Stimulated activated CD4-positive, alpha-beta T cell treated with anti-CD3 and anti-CD28 coated beads, TNF-alpha, amount 100 ng/mL, for 48 hours (primary cell): ENCODE measurements around the gene GRIK1.

ENCODE experiments used
- DNase-seq, 3 donors: peaks; one replicate each; pipeline ENCODE4 v3.0.0-alpha.2; 2020; ENCODE audit warnings: low read depth in 3 of 3

GRIK1 gene

DNA sequence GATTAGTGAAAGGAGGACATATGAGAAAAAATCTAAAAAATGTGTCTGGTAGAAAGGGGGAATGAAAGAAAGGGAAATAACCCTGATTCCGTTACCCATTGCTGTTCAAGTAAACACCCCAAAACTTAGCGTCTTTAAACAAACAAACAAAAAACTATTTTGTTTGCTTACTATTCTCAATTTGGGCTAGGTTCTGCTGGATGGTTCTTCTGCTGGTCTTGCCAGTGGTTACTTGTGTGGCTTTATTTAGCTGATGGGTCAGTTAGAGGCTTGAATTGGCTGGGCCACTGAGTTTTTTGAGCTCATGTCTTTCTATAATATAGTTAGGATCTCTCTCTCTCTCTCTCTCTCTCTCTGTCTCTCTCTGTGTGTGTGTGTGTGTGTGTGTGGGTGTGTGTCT lies 112.1 kb downstream of the GRIK1 start:
- DNase-seq, result no peak

DNA sequence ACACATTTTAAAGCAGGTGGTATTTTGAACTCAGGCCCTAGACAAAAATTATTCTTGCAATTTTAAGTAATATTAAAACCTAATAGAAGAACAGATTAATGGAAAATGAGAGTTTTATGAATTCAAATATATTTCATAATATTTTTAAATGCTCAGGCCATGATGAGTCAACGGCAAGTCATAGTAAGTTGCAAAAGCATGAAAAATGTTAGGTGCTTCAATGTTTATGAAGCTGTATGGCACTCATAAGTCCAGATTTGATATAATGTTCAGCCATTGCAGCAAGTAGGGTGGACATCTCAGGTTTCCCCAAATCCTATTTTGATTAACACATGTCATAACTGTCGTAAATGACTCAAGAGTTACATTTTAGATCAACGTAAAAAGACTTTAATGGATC lies 112.6 kb downstream of the GRIK1 start:
- no peak for DNase-seq

DNA sequence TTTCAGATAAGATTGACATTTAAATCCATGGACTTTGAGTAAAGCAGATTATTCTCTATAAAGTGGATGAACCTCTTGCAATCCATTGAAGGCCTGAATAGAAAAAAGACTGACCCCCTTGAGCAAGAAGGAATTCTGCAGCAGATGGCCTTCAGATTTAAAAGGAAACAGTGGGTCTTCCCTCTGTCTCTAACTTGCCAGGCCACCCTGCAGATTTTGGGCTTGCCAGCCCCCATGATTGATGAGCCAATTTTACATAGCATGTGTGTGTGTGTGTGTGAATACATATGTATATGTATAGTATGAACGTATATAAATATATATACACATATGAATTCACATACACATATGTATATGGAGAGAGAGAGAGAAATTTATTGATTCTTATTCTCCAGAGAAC lies 113.4 kb downstream of the GRIK1 start:
- DNase-seq, result no peak

DNA sequence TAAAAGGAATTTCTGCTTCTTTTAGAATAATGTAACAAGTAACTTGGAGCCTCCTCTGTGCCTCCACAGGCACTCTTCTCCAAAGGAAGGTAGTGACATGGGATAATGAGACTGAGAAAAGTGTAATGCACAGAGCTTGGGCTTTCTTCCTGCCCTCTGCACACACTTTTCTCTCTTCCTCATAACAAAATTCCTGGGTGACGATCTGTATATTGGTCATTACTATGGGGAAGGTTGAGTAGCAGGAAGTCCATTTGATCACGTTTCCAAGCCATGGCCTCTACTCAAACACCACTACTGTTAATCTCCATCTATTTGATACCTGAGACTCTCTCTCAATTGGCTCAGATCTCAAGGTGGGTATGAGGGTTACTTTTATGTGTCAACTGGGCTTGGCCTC lies 113.9 kb downstream of the GRIK1 start:
- no peak for DNase-seq

DNA sequence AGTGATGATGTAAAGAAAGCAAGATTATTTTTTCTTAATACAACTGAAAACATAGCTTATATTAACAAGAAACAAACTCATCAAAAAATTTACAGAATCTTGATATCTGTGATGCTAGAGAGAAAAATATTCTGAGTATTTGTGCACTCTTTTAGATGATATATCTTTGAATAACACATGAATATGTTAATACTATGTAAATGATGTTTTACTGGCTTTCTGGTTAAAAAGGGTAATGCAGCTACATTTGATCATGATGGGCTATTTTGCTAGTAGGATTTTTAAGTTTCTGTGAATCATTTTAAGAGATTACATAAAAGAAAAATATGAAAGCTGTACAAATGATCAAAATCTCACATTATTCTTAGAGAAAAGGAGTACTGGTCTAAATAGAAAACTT lies 114.5 kb downstream of the GRIK1 start:
- no peak for DNase-seq

DNA sequence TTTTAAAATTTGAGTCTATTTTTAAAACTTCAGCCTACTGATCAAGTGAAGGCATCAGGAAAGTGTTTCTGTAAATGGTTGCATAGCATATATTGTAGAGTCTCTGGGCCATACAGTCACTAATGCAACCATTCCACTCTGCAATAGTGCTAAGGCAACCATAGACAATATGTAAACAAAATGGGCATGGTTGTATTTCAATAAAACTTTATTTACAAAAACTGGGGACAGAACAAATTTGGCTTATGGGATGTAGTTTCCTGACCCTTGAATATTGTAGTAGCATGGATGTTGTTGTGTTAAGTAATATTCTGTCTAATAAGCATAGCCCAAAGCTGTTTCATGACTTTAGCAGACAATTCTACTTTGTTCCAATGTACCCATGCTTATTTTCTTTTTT lies 117.7 kb downstream of the GRIK1 start:
- DNase-seq, result no peak

DNA sequence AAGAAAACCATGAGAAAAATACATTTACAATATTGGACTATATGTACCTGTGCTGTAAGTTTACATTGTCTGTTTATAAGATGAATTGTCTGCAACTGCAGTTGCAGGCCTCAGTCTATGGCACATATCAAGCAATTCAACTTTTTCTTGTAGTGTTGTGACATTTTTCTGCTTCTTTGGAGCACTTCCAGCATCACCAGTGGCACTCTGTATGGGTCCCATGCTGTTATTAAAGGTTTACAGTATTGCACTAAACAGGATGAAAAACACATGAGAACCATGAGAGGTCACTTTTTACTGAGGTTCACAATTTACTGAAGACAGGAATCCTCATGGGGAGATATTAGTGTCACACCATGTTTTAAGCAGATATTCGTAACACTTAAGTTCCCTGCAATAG lies 118.6 kb downstream of the GRIK1 start:
- no peak for DNase-seq

DNA sequence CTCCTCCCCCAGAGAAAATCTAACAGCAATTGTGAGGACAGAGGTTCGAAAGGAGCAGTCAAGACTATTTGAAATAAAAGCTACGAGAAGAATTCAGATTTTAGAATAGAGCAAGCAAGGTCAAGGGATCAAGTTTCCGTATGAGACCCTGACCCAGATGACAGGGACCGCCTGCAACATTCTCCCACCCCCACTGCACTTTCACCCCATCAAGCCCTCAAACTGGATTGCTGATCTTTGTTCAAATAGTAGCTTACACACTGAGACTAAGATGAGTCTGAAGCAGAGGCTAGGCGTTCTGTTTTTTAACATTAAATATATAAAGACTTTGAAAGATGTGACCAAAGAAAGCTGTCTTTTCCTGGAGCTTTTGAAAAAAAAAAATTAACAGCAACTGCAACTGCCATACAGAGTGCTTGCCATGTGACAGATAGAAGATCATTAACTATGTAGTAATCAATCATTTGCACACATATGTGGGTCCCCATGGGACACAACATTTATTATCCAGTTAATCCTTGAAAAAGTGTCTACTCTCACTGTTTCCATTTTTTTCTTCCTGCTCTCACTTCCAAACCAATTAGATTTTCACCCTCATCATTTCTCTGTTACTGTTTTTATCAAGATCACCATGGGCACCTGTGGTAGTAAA lies 120.0 kb downstream of the GRIK1 start:
- DNase-seq, result no peak

DNA sequence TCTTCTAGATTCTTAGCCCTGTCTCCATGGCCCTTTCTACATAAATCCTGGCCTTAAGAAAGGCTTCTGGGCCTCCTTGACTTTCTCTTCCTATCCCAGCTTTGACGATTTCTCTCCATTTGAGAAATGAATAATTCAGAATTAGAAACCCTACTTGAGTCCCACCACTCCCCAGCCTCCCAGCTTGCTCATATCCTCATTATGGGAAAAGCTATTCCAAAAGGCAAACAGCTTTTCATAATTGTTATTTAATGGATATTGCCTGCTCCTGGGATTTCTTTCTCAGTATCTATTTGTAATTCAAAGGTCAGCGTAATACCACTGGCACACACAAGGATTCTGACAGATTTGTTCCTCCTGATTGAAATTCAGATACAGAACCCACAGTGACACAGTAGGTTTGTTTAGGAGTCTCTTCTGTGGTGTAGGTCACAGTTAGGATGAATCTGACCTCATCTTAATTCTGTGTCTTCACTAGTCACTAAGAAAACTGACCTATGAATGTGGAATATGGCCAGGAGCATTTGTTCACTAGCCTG lies 121.3 kb downstream of the GRIK1 start:
- no peak for DNase-seq

DNA sequence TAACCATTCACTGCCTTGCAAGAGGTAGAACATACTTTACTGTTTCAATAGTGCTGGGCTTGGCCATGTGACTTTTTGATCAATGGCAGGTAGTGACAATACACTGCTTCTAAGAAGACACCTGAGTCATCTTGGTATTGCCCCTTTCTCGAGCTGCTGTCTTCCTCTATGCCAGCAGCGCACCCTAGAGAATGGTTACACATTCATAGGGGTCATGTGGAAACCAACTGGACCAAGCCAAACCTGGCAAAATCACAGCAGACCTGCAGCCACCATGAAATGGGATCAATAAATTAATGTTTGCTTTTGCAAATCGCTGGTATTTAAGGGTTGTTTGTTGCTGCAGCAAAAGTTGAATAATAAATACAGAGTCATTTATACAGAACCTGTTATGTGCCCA lies 122.3 kb downstream of the GRIK1 start:
- no peak for DNase-seq

DNA sequence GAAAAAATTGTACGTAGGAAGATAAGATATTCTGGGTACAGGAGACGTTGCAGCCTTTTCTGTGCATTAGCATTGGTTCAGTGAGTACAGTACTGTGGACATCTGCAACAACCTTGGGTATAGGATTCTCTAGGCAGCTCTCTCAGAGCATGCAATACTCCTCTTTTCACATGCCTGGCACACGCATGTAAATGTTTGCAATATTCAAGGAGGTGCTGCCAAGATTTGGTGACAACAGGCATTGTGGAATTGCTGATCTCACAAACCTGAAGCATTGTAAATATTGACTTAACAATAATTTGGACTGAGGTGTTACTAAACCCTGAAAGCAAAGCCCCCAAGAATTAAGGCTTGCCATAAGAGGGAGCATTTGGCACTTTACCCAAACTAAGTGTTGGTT lies 126.8 kb downstream of the GRIK1 start:
- DNase-seq, result no peak

DNA sequence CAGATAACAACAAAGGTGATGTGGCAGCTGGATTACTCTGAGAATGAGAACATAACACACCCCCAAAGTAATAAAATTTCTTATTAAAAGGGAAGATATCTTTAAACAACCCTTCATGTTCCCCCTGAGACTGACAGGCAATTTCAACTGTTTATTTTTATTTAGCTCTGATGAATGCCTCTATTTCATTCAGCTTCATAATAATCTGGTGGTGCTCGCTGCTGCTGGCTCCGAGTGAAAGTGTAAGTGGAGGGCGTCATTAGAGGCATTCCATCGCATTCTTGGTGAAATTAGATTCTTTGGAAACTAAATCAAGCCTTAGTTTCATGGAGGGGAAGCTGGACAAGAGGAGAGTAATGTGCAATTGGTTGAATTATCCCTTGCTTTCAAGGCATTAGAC lies 128.9 kb downstream of the GRIK1 start:
- no peak for DNase-seq

DNA sequence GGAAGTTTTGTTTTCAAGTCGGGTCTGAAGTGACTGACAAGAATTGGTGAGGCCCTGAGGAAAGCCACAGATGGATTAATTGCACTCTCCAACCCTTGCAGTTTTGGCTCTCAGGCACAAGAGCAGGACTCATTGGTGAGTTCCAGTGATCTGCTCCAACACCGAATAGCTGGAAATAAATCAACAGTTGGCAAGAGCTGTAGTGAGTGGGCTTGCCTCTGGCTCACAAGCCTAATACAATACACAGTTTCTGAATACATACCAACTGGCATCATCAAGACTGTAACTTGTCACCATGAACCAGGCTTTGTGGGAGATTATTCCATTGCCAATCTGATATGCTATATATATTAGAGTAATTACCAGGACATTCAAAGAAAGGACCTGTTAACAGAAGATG lies 131.6 kb downstream of the GRIK1 start:
- DNase-seq, result no peak

DNA sequence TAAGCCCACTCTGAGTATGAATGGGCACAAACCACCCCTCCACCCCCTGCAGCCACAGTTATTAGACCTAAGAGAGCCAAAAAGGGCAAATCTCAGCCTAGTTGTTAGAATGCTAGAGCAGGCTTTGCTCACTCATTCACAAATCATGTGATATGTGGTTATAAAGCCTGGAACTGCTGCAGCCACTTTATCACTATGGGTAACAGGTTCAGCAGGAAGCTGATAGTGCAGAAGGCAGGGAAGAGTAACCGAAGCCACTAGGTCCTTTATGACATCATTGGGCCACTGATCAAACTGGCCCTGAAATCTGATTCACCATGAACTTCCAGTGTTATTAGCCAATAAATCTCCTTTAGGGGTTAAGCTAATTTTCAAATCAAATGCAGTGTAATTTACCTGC lies 134.7 kb downstream of the GRIK1 start:
- DNase-seq, result no peak

DNA sequence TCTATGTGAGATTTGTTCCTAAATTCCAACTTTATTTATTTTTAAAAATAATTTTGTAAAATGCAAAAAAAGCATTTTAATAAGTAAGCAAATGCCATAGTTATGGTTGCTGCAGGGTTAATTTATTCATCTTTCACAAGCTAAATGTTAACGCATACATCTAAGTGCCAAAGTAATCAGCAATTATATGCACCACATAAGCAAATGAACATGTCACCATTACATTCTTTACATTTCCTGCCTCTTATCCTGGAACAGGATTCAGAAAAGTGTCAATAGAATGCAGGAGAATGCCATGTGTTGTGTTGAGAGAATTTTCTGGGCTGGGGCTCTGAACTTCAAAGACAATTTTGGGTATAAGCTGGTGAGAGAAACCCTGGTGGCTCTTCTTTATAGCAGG lies 136.6 kb downstream of the GRIK1 start:
- no peak for DNase-seq

DNA sequence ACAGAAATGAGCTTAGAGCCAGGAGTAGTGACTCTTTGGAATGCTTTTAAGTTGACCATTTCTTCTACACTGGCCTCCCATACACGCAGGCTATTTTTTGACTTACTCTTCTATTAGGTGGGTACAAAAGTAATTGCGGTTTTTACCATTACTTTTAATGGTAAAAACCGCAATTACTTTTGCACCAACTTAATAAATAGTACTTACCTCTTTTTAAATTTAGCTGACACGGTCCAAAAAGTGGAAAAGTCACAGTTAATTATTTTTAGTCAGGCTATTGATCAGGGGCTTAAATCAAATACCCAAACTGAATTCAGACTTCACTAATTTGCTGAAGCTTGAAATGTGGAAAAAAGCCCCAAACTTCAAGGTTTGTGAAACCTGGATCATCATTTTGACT lies 138.7 kb downstream of the GRIK1 start:
- no peak for DNase-seq

DNA sequence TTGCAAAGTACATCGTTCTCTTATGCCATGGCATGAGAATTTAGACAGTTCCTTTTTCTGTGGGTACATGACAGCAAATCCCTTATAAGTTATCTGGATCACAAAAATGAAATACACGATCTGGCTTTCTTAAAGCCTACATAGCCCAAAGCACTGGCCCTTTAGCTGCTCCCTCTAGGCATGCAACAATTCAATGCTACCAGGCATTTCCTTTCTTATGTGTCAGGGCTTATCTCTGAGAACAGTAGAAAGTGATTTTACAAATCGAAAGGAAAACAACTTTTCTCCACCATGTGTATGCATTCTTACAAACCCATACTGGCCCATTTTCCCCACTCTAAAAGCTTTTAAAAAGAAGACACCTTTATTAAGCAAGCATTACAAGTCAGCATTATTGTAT lies 139.7 kb downstream of the GRIK1 start:
- DNase-seq, result no peak

DNA sequence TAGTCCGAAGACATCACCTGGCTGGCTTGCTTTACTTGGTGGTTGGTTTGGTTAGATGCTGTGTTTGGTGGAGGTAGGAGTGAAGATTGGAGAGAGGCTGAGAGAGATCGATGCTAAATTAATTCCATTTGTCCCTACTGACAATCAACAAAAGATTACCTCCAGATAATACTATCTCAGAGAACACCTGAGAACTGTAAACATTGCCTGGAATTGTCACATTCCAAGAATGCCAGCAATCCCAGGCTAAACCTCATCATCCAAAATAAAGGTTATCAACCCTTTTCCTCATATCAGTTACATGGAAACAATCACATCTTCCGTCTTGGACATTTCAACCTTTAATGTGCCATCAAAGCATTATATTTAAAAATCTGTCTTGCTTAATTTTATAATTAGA lies 141.0 kb downstream of the GRIK1 start:
- no peak for DNase-seq

DNA sequence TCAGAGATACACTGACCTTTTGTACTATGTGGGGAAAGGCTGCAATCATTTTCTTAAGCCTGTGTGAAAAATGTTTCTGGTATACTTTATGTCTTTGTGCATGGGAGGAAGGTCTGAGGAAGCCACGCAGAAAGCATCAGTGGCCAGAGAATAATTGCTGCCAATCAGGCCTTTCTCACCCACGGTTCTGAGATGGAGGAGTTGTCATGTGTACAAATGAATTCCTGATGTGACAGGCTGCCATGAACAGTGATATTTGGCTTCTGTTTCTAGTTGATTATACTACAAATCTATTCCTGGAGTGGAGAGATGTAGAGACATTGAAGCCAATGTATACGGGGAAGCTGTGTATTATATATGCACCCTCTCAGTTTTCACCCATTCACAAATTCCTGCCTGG lies 142.6 kb downstream of the GRIK1 start:
- DNase-seq, result no peak

DNA sequence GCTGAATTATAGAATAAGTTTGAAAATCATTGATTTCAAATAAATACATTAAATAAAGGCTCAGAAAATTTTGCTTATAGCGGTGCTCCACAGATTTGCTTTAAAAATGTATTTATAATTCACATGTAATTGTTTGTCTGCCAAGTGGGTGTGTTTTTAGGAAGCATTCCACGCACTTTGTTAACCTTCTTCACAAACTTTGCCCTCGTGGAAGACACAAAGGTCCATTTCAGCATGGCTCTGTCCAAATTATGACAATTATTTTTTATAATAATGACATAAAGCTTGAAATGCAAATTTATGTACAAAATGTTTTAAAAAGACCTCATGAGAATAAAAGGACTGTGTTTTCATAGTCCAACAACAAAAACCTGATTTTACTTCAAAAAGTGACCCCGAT lies 146.1 kb downstream of the GRIK1 start:
- no peak for DNase-seq

DNA sequence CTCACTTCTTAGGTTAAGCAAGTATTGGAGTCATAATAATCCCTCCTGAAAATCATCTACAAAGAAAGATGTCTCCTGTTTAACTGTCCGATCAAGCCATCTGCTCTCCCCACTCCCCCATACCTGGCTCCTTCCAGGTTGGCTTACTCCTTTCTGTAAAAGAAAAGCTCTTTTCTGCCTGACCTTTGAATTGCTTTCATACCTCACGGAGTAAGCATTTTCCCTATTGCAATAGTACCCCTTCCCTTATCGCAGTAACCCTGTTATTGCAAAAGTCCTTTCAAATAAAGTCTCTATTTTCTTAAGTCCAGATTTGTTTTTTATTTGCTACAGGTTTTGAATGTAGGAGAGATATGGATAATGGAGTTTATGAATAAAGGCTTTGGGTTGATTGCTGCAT lies 150.4 kb downstream of the GRIK1 start:
- no peak for DNase-seq

DNA sequence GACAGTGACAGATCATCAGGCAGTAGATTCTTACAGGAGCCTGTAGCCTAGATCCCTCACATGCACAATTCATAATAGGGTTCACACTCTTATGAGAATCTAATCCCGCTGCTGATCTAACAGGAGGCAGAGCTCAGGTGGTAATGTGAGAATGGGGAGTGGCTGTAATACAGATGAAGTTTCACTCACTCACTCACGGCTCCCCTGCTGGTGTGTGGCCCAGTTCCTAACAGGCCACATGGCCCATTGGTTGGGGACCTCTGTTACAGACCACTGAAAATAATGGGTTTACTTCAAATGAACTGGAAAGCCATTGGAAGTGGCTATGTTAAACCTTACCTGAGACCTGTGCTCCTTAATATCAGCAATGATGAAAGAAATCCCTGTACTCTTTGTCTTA lies 151.0 kb downstream of the GRIK1 start:
- DNase-seq, result no peak

DNA sequence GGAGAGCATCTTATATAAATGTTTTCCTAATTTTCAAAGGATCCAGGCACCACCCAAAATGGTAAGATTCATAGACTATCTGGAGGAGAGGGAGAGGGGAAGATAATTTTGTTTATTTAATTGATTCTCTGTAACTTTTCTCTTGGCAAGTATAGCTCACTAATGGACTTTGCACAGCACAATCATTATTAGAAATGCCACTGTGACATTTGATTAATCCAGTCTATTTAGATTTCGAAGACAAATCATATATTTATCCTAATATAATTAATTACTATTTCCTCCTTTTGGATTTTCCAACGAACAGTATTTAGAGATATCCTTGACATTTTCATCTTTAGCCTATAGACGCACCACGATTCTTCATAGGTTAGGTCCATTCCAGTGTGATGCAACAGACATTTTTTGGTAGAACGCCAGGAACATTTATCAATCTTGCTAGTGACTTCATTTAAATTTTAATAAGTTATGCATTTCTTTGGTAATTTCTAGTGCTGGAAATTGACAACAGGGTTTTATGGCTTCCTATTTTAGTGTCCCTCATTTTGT lies 152.4 kb downstream of the GRIK1 start:
- DNase-seq, result no peak
